HG02798 (cell line): Measurements from ENCODE around the gene NPC1.
"Not testable (repeated sequence)": the region's sequence is repeated elsewhere in the genome, so short reads cannot be mapped to it uniquely, and the experiment has no call there.

Experiments used
- ATAC-seq: cut with Tn5 transposase; IDR thresholded peaks from one replicate; pipeline ENCODE4 v1.9.1; 2021; ENCODE audit warnings: mild to moderate bottlenecking; ENCODE audit not compliant: unreplicated experiment, poor library complexity

NPC1 gene

GRCh38 chr18:23528580-23529472, 57.5 kb downstream of the NPC1 start:
- ATAC-seq = no peak

DNA sequence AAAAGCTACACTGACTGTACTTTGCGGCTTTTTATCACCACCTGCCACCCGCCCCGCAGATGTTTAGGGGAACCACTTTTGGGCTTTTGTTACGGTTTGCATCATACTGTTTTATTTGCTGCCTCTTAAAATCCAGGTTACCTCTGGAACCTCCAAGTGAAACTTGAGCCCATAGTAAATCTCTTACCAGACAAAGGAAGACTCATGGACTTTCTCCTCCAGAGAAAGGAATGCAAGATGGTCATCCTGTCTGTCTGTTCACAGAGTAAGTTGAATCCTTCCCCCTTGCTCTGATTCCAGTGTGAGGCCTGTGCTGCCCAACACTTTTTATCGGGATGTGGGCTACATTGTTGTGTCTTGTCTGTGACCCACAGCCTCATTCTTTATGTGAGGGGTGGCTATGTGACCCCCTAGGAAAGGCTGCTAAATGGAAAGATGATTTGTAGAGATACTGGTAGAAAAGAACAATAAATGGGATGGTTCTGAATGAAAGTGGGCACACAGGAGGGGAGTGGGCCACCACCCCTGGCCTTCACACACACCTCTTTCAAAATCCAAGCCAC, 59.7 kb downstream of the NPC1 start:
- ATAC-seq = no peak

DNA sequence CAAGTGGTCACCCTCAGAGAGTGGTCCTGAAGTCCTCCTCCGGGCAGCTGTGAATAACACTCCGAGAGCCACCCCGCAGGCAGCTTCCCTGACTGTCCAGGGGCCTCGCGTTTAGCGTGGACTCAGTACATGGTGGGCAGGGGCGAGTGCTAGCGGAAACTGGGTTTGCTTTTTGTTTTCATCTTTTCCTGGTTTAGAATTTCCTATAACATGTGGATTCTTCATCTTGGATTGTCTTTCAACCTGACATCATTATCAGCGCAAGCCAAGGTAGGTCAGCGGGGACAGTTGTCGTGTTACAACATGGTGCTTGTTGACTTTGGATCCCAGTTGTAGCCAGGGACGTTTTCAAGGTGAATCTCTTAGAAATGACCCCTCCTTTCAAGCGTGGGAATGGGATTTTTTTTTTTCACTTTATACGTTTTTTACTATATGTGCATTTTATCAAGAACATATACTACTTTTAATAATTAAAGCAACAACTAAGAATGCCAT, 62.0 kb downstream of the NPC1 start:
- ATAC-seq = no peak

GRCh38 chr18:23523429-23524212, 62.7 kb downstream of the NPC1 start:
- ATAC-seq = peak; percentile 51

- ATAC-seq = no peak
Measured at GRCh38 chr18:23521907-23522306, 64.4 kb downstream of the NPC1 start.

DNA sequence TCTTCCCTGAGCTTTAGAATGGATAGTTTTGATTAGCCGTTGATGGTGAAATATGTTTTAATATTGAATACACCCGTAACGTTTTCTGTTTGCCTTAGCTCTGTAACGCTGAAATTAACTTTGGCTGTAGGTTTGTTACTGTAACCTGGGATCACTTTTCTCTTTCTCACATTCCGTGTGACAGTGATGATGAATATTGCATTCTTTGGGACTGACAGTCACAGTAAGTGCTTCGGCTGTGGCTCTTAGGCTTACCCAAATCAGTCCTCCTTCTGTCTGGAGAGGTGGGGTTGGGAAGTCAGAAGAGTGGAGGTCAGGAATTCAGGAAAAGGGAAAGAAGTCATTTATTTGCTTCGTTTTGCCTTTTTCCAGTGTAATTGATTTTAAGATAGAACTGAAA, 65.0 kb downstream of the NPC1 start:
- ATAC-seq = no peak

- ATAC-seq = no peak
Measured at GRCh38 chr18:23519734-23520133, 66.6 kb downstream of the NPC1 start.

GRCh38 chr18:23515911-23516546, 70.3 kb downstream of the NPC1 start:
- peak; percentile 85 for ATAC-seq

DNA sequence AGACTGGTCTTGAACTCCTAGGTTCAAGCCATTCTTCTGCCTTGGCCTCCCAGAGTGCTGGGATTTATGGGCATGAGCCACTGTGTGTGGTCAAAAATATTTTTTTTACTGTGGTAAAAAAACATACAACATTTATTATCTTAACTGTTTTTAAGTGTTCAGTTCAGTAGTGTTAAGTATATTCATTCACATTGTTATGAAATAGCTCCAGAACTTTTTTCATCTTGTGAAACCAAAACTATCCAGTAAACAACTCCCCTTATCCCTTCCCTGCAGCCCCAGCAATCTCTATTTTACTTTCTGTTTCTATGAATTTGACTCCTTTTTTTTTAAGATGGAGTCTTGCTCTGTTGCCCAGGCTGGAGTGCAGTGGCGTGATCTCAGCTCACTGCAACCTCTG, 73.7 kb downstream of the NPC1 start:
- no peak for ATAC-seq

GRCh38 chr18:23512216-23512615, 74.1 kb downstream of the NPC1 start:
- not testable (repeated sequence) for ATAC-seq

- ATAC-seq = not testable (repeated sequence)
Measured at GRCh38 chr18:23510923-23511322, 75.4 kb downstream of the NPC1 start.

- ATAC-seq = no peak
Measured at GRCh38 chr18:23506393-23506792, 79.9 kb downstream of the NPC1 start.

DNA sequence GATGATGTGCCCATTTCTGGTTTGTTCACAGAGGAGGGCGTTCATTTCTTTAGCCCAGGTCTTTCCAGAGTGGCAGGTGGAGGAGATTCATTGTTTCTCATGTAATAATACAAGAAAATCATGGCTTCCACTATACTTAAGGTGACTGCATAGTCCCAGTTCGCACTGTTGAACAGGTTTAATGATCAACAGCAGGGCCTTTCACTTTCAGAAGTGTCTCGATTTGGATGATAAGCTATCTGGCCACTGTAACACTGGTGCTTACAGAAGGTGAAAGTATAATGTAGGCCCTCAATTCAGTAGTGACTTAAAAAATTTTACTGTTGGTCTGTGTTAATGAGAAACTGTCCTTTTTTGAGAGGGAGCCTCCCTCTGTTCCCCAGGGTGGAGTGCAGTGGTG, 81.6 kb downstream of the NPC1 start:
- peak; percentile 41 for ATAC-seq

GRCh38 chr18:23503963-23504344, 82.4 kb downstream of the NPC1 start:
- no peak for ATAC-seq

DNA sequence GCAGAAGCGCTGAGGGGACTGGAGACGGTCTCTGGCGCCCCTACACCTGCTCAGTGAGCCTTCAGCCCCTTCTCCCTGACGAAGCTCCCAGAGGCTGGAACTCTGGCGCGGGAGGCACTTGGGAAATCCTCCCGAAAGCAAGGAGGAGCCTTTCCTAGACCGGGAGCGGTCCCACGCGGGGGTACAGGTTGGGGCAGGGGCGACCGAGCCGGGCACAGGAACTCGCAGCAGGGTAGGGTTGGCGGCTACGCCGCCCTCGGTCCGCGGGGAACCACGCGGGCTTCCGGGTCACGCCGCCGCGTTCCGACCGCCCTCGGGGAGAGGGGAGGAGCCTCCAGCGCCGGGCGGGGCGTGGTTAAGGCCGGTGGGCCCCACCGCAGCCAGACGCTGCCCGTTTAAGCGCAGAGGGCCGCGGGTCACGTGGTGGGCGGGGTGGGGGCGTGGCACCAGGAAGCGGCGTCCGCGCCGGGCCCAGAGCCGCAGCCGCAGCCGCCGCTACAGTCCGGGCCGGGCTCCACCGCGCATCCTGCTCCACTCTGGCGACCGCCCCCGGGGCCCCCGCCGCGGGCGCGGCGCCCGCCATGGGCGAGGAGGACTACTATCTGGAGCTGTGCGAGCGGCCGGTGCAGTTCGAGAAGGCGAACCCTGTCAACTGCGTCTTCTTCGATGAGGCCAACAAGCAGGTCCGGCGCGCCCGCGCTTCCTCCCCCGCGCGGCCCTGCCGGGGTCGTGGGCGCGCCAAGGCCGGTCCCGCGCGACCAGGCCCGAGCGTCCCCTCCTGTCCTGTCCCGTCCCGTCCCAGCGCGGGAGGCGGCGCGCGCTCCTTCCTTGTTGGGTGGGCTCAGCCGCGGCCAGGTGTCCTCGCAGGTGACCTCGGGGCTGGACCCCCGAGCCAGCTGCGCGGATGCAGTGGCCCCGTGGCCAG, 83.0 kb downstream of the NPC1 start, which contains the start of gene RMC1:
RMC1 (plus strand) TSS at position 474 of the 925 bp plus-strand sequence; CDS start at position 582, 108 bp downstream.
- ATAC-seq = peak; percentile 89

GRCh38 chr18:23502516-23503037, 83.7 kb downstream of the NPC1 start:
- no peak for ATAC-seq

DNA sequence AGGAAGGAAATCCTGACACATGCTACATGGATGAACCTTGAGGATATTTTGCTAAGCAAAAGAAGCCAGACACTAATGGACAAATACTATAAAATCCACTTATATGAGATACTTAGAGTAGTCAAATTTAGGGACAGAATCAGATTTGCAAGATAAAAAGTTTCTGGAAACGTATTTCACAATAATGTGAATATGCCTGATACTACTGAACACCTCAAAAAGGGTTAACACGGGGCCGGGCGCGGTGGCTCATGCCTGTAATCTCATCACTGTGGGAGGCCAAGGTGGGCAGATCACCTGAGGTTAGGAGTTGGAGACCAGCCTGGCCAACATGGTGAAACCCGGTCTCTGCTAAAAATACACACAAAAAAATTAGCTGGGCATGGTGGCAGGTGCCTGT, 84.7 kb downstream of the NPC1 start:
- ATAC-seq = no peak

- no peak for ATAC-seq
Measured at GRCh38 chr18:23499291-23499781, 87.0 kb downstream of the NPC1 start.

- peak; percentile 24 for ATAC-seq
Measured at GRCh38 chr18:23498877-23499276, 87.4 kb downstream of the NPC1 start.
